ENCODE results near the gene ADGRV1.
"Not testable (repeated sequence)": the region's sequence is repeated elsewhere in the genome, so short reads cannot be mapped to it uniquely, and the experiment has no call there.

DNA sequence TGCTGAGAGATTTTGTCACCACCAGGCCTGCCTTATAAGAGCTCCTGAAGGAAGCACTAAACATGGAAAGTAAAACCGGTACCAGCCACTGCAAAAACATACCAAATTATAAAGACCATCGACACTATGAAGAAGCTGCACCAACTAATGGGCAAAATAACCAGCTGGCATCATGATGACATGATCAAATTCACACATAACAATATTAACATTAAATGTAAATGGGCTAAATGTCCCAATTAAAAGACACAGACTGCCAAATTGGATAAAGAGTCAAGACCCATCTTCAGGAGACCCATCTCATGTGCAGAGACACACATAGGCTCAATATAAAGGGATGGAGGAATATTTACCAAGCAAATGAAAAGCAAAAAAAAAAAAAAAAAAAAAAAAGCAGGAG is 238.3 kb downstream of the ADGRV1 start:
- TF ChIP-seq, protein P1, sequence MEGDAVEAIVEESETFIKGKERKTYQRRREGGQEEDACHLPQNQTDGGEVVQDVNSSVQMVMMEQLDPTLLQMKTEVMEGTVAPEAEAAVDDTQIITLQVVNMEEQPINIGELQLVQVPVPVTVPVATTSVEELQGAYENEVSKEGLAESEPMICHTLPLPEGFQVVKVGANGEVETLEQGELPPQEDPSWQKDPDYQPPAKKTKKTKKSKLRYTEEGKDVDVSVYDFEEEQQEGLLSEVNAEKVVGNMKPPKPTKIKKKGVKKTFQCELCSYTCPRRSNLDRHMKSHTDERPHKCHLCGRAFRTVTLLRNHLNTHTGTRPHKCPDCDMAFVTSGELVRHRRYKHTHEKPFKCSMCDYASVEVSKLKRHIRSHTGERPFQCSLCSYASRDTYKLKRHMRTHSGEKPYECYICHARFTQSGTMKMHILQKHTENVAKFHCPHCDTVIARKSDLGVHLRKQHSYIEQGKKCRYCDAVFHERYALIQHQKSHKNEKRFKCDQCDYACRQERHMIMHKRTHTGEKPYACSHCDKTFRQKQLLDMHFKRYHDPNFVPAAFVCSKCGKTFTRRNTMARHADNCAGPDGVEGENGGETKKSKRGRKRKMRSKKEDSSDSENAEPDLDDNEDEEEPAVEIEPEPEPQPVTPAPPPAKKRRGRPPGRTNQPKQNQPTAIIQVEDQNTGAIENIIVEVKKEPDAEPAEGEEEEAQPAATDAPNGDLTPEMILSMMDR (IDR thresholded peaks at IDR 0.05) = not testable (repeated sequence)
- TF ChIP-seq POLR2A (IDR thresholded peaks at IDR 0.05) = not testable (repeated sequence)
